HEK293T (cell line): Measurements from ENCODE around the gene ANXA11.

Experiments
- ARNT ChIP-seq: fragments of 450-650 bp; IDR thresholded peaks from 2 replicates; pipeline ENCODE4 v1.6.1; 2017; ENCODE audit warnings: mild to moderate bottlenecking
- BHLHE40 ChIP-seq: fragments of 450-650 bp; IDR thresholded peaks from 2 replicates; pipeline ENCODE4 v1.6.1; 2016; ENCODE audit warnings: mild to moderate bottlenecking, moderate library complexity, borderline replicate concordance
- ELF4 ChIP-seq: fragments of 450-650 bp; IDR thresholded peaks from 2 replicates; pipeline ENCODE4 v1.6.1; 2017; ENCODE audit warnings: antibody characterized with exemption
- FOXA1 ChIP-seq: fragments of 450-650 bp; IDR thresholded peaks from 2 replicates; pipeline ENCODE4 v1.6.1; 2016; ENCODE audit warnings: mild to moderate bottlenecking
- FOXK2 ChIP-seq: fragments of 450-650 bp; IDR thresholded peaks from 2 replicates; pipeline ENCODE4 v1.6.1; 2016; ENCODE audit warnings: mild to moderate bottlenecking
- FOXM1 ChIP-seq: fragments of 450-650 bp; IDR thresholded peaks from 2 replicates; pipeline ENCODE4 v1.6.1; 2017; ENCODE audit warnings: mild to moderate bottlenecking, borderline replicate concordance
- HDGF ChIP-seq: fragments of 450-650 bp; IDR thresholded peaks from 2 replicates; pipeline ENCODE4 v1.6.1; 2017; ENCODE audit warnings: antibody characterized with exemption, borderline replicate concordance
- L3MBTL2 ChIP-seq: fragments of 450-650 bp; conservative IDR thresholded peaks from 2 replicates; pipeline ENCODE4 v1.6.1; 2016; ENCODE audit warnings: mild to moderate bottlenecking
- NFRKB ChIP-seq: fragments of 450-650 bp; IDR thresholded peaks from 2 replicates; pipeline ENCODE4 v1.6.1; 2016; ENCODE audit warnings: mild to moderate bottlenecking, moderate library complexity
- PKNOX1 ChIP-seq: fragments of 450-650 bp; IDR thresholded peaks from 2 replicates; pipeline ENCODE4 v1.6.1; 2016
- SP1 ChIP-seq: fragments of 450-650 bp; IDR thresholded peaks from 2 replicates; pipeline ENCODE4 v1.6.1; 2017
- SUZ12 ChIP-seq: fragments of 450-650 bp; IDR thresholded peaks from 2 replicates; pipeline ENCODE4 v1.6.1; 2016; ENCODE audit warnings: mild to moderate bottlenecking
- ZNF384 ChIP-seq: fragments of 450-650 bp; IDR thresholded peaks from 2 replicates; pipeline ENCODE4 v1.6.1; 2016

- TF ChIP-seq SP1 (no peak), SUZ12 (no peak), FOXA1 (no peak), FOXK2 (no peak), PKNOX1 (no peak), HDGF (no peak), NFRKB (no peak), ELF4 (no peak), BHLHE40 (no peak), ARNT (no peak), ZNF384 (no peak), L3MBTL2 (no peak), FOXM1 (no peak)
Measured at GRCh38 chr10:80157561-80157960, 47.8 kb downstream of the ANXA11 start.
